Testis (tissue), 2 donors: Measurements from ENCODE around the gene SLX9.

ENCODE experiments used
- CTCF ChIP-seq, 3 experiments: fragments of 450-650 bp in 2 of 3; fragments of 200-600 bp in 1 of 3; sonication (generic) in 1 of 3; IDR thresholded peaks; one replicate each; pipeline ENCODE4 v1.5.1; 2016 to 2019; ENCODE audit warnings: antibody characterized with exemption in 3 of 3, mild to moderate bottlenecking in 2 of 3, moderate library complexity in 1 of 3
- POLR2A ChIP-seq: fragments of 450-650 bp; IDR thresholded peaks from one replicate; pipeline ENCODE4 v1.6.1; 2017; ENCODE audit warnings: antibody characterized with exemption, mild to moderate bottlenecking, moderate library complexity

- TF ChIP-seq CTCF (IDR thresholded peaks at IDR 0.05) (no peak), POLR2A (no peak)
These were observed 66.8 kb downstream of the SLX9 start for GRCh38 chr21:45006536-45007095.
